ENCODE measurements around the gene NPAS3.

NPAS3 gene

GRCh38 chr14:33792009-33792719, 853.5 kb downstream of the NPAS3 start:
- in situ Hi-C loops (cut with HindIII; ENCODE audit: low sequenced_read_pairs), result loop anchor here (25.0 kb wide), 1 partner anchor 1205 kb away; no protein-coding TSS in a partner anchor

GRCh38 chr14:33792720-33793368, 854.2 kb downstream of the NPAS3 start:
- in situ Hi-C loops (cut with HindIII; ENCODE audit: low sequenced_read_pairs), result loop anchor here (25.0 kb wide), 1 partner anchor 1206 kb away; no protein-coding TSS in a partner anchor

- in situ Hi-C loops (cut with HindIII; ENCODE audit: low sequenced_read_pairs), result loop anchor here (25.0 kb wide), 1 partner anchor 1206 kb away; no protein-coding TSS in a partner anchor
These were observed 854.9 kb downstream of the NPAS3 start for GRCh38 chr14:33793398-33794110.

GRCh38 chr14:33794791-33795305, 856.2 kb downstream of the NPAS3 start:
- in situ Hi-C loops (cut with HindIII; ENCODE audit: low sequenced_read_pairs), result loop anchor here (25.0 kb wide), 1 partner anchor 1208 kb away; no protein-coding TSS in a partner anchor

- in situ Hi-C loops (cut with HindIII; ENCODE audit: low sequenced_read_pairs), result loop anchor here (25.0 kb wide), 1 partner anchor 1209 kb away; no protein-coding TSS in a partner anchor
These were observed 857.7 kb downstream of the NPAS3 start for GRCh38 chr14:33796356-33796755.

- in situ Hi-C loops (cut with HindIII; ENCODE audit: low sequenced_read_pairs), result loop anchor here (25.0 kb wide), 1 partner anchor 1213 kb away; no protein-coding TSS in a partner anchor
These were observed 861.3 kb downstream of the NPAS3 start for GRCh38 chr14:33799705-33800570.

- in situ Hi-C loops (cut with HindIII; ENCODE audit: low sequenced_read_pairs), result no loop called here
These were observed 862.1 kb downstream of the NPAS3 start for GRCh38 chr14:33800735-33801163.

- in situ Hi-C loops (cut with HindIII; ENCODE audit: low sequenced_read_pairs), result no loop called here
These were observed 864.1 kb downstream of the NPAS3 start for GRCh38 chr14:33802737-33803136.

GRCh38 chr14:33805593-33805992, 866.9 kb downstream of the NPAS3 start:
- in situ Hi-C loops (cut with HindIII; ENCODE audit: low sequenced_read_pairs), result no loop called here

GRCh38 chr14:33806905-33807304, 868.2 kb downstream of the NPAS3 start:
- in situ Hi-C loops (cut with HindIII; ENCODE audit: low sequenced_read_pairs), result no loop called here

- in situ Hi-C loops (cut with HindIII; ENCODE audit: low sequenced_read_pairs), result no loop called here
These were observed 869.5 kb downstream of the NPAS3 start for GRCh38 chr14:33808187-33808586.

- in situ Hi-C loops (cut with HindIII; ENCODE audit: low sequenced_read_pairs), result no loop called here
These were observed 870.8 kb downstream of the NPAS3 start for GRCh38 chr14:33809396-33809981.

GRCh38 chr14:33810308-33810707, 871.6 kb downstream of the NPAS3 start:
- in situ Hi-C loops (cut with HindIII; ENCODE audit: low sequenced_read_pairs), result no loop called here

GRCh38 chr14:33811721-33812120, 873.0 kb downstream of the NPAS3 start:
- in situ Hi-C loops (cut with HindIII; ENCODE audit: low sequenced_read_pairs), result no loop called here

- in situ Hi-C loops (cut with HindIII; ENCODE audit: low sequenced_read_pairs), result no loop called here
These were observed 873.5 kb downstream of the NPAS3 start for GRCh38 chr14:33812181-33812580.

- in situ Hi-C loops (cut with HindIII; ENCODE audit: low sequenced_read_pairs), result no loop called here
These were observed 873.9 kb downstream of the NPAS3 start for GRCh38 chr14:33812601-33813000.

GRCh38 chr14:33814010-33814409, 875.3 kb downstream of the NPAS3 start:
- in situ Hi-C loops (cut with HindIII; ENCODE audit: low sequenced_read_pairs), result no loop called here

GRCh38 chr14:33833706-33834465, 895.2 kb downstream of the NPAS3 start:
- in situ Hi-C loops (cut with HindIII; ENCODE audit: low sequenced_read_pairs), result no loop called here
